GM18526 (cell line): ENCODE results near the gene ECT2L.

Experiments used
- POLR2A ChIP-seq: IDR thresholded peaks from 3 replicates; pipeline ENCODE4 v1.6.1; 2011; ENCODE audit not compliant: insufficient read length; ENCODE audit errors: extremely low read depth

ECT2L gene

DNA sequence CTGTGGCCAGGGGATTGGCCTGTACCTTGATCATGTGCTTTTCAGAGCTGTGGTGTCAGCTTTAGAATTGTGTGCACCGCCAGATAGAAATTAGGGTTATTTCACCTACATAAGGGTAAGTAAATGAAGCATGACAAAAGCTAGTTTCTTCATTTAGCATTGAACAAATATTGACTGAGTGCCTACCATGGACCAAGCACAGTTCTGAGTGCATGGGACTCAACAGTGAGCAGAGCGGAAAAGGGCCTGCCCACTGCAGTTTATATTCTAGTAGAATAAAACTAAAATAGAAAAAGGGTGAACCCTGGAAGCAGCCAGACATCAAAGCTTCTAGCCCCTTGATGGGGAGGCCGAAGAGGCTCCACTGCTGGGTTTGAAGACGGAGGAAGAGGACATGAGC is 25.6 kb downstream of the ECT2L start:
- no peak for TF ChIP-seq POLR2A

DNA sequence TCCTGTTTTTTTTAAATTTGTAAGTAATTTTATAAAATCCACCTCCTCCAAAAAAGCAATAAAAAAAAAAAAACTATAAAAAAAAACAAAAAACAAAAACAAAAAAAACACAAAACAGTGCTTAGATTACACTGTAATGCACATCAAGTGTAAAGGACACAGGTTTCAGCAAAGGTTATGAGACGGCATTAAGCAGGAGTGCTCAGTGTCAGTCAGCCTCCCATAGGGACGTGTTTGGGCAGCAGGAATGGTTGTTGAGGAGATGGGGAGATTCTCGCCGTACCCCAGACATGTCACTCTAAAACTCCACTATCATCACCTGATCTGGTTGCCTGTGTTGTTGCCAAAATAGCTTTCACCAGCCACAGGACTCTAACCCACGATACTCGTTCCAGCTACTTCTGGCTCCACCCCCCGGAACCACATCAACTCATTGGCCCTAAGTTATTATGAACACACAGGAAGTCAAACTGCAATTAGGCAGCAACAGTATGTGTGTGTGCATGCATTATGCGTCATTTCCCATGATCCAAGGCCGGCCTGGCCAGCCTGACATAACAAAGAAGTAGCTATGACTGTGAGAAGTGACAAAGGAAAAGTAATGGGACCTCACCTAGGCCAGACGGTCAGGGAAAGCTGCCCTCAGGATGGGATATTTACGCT is 28.7 kb downstream of the ECT2L start:
- TF ChIP-seq POLR2A = no peak

DNA sequence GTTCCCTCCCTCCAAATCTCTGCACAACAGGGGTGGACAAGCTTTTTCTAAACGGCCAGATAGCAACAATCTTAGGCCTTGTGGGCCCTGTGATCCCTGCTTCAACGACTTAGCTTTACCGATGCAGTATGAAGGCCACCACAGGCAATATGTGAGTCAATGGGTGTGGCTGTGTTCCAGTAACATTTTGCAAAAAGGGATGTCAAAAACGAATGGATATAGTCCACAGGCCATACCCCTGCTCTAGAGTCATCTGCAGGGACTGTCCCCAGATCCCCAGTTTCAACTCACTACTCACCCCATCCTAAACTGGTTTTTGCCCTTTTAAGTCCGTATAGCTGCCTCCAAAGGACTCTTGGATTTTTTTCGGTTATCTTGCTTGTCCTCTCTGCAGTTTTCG is 34.4 kb downstream of the ECT2L start:
- TF ChIP-seq POLR2A = no peak

DNA sequence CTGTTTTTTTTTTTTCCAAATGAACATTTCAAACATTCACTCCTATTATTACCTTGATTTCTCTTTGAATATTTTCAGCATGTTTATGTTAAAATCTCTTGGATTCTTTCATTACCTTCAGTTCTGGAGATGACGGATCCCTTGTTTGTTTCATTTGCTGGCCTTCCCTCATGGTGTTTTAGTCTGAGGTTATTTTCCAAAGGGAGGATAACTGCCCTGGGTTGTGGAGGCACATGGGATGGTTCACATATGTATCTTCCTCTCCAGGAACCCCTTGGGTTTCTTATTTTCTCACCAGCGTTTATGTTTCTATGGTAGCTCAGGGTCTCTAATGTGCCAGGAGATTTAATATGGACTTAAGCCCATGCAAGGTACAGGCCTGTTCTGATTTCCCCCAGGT is 36.3 kb downstream of the ECT2L start:
- TF ChIP-seq POLR2A = no peak

DNA sequence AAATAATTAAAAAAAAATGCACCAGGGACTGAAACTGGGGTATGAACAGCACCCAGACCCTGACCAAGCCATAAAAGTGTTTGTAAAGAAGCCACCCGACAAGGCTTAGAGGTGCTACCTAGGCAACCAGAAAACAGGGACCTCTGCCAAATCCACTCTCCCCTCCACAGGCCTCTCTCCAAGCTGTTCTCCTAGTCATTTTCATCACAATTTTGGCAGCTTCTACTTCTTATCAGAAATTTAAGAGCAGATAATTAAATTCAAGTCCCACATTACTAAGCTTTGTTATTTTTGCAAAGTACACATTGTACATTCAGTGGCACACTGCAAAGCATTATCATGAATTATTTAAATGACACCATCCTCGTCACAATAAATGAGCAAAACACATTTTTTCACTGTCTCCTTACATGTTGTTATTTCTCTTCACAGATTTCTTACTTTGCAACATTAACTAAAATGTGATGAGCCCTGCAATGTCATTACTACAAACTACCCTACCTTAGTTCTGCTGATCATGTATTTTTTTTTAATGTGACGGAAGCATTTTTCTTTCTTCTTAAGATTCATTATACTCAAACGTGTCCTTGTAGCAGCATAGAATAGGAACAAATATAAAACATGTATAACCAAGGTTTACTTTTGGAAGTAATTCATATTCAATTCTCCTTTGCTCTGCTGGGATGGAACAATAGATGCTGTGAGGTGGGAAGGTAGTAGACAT is 38.1 kb downstream of the ECT2L start:
- no peak for TF ChIP-seq POLR2A

DNA sequence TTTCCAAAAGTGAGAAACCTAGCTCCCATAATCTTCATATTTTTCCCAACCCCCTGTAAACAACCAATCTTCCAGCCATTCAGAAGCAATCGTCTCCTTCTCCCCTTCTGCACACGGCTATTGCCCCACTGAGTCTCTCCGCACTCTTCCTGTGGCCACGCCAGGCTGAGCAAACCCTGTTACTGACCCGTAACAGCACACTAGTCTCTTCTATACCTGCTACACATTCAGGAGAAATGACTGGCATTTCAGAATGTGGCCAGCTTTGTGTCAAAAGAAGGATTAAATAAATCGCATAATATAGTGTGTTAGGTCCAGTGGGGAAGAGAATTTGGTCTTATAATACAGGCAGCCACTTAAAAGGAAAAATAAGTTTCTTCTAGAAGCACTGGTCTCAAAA is 41.4 kb downstream of the ECT2L start:
- TF ChIP-seq POLR2A = no peak

DNA sequence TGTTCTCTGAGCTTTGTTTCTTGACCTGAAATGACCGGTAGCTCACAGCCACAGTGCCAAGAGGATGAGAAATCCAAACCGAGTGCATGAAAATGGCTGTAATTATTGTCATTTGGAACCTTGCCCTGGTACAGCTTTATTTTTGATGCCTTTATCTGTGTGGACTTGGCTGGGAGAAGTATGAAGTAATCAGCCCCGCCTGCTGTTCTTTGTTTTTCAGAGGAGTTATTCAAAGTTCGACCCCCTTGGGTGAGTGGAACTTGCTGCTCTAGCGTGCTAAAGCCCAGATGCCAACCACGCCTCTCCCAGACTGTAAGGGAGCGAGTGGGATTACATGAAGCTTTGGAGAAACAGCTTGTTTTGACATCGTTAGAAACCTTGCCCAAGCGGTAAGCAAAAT is 48.3 kb downstream of the ECT2L start:
- TF ChIP-seq POLR2A = no peak

DNA sequence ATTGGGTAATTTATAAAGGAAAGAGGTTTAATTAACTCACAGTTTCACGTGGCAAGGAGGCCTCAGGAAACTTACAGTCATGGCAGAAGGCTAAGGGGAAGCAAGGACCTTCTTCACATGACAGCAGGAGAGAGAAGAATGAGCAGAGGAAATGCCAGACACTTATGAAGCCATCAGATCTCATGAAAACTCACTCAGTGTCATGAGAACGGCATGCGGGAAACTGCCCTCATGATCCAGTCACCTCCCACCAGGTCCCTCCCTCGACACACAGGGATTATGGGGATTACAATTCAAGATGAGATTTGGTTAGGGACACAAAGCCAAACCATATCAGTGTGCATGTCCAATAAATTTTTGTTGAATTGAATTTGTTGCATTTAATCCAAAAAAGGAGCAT is 52.0 kb downstream of the ECT2L start:
- no peak for TF ChIP-seq POLR2A

DNA sequence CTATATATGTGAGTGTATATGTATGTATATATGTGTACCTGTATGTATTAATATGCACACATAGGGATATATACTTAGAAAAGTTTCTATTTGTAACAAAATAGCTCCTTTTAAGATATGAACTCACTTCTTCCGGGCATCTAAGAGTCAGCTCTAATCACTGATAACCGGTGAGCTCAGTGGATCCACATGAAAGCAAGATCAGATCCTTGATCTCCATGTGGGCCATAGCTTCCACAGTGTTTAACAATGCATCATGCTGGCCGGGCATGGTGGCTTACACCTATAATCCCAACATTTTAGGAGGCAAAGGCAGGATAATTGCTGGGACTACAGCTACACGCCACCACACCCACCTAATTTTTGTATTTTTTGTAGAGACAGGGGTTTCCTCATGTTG is 52.6 kb downstream of the ECT2L start:
- TF ChIP-seq POLR2A = no peak

DNA sequence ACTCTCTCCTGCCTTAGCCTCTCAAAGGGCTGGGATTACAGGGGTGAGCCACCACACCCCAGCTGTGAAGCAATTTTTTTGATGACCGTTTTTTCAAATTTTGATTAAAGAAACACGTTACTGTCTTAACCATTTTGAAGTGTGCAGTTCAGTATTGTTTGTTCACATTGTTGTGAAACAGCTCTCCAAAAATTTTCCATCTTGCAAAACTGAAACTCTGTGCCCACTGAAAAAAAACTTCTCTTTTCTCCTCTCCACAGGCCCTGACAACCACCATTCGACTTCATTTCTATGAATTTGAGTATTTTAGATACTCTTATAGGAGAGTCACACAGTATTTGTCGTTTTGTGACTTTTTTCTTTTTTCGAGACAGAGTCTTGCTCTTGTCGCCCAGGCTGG is 53.9 kb downstream of the ECT2L start:
- no peak for TF ChIP-seq POLR2A

DNA sequence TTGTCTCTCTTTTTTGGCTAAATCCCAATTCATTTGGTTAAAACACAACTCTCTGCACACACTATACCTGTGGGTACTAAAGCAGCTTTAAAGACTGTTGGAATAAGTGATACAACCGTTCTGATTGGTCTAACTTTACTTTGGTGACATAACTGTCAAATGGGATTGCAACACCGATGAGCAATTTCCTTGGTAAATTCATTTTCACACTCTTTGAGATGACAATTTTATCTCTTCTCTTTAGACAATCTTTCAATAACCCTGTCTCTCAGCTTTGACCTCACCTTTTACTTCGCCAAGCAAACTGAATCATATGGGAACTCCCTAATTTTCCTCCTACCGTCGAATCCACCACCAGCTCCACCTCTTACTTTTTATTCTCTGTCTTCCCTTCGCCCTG is 60.8 kb downstream of the ECT2L start:
- no peak for TF ChIP-seq POLR2A

DNA sequence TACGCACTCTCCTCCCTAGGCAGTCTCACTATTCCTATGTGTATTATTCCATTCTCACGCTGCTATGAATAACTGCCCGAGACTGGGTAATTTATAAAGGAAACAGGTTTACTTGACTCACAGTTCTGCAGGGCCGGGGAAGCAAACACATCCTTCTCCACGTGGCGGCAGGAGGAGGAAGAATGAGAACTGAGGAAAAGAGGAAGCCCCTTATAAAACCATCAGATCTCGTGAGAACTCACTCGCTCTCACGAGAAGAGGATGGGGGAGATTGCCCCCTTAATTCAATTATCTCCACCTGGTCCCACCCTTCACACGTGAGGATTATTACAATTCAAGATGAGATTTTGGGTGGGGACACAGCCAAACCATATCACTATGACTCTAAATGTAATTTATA is 61.9 kb downstream of the ECT2L start:
- no peak for TF ChIP-seq POLR2A

DNA sequence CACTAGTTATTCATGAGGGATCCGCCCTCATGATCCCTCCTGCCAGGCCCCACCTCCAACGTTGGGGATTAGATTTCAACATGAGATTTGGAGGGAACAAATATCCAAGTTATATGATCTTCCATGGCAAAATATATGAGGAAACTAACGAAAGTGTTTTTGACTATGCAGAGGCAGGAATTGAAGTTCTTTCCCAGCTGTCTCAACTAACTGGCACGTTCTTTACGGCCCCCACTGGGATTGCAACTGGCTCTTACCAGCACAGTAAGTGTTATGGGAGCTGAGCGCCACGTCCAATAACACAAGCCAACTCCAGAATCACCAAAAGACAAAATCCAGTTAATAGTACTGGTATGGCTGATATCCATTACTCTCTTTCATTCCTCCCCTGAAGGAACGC is 66.6 kb downstream of the ECT2L start:
- TF ChIP-seq POLR2A = no peak

DNA sequence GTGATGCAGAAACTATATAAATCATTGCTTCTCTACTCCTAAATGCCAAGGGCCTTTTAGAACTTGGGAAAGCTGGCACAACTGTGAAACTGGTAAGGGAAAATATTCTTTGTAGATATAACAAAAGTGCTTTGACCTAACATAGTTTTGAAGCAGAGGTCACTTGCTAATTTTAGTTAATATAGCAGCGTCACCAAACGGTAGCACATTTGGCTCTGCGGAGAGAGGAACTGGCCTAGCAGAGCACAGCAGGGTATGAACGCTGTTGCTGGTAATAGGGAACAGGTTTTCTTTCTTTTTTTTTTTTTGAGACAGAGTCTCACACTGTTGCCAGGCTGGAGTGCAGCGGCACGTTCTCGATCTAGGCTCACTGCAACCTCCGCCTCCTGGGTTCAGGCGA is 67.4 kb downstream of the ECT2L start:
- no peak for TF ChIP-seq POLR2A

DNA sequence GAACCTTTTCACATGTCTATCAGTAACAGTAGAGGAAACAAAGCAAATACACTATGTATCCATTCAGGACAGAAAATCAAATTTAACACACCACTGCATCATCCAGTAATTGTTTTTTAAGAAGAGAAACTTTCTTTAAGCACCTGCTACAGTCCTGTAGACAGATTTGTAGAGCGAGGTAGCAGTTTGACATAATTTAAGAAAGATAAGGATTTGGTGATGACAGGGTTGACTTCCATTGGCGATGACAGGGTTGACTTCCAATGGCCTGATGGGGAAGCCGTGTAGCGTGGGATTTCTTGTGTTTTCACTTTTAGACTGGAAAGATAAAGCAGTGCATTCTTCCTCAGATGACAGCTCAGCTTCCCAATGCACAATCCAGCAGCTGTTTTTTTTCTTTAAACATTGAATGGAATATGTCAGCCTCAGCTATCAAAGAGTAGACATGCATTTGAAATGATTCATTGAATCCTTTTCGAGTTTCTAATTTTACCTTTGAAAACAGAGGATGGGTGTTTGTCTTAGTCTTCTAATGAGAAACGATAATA is 68.5 kb downstream of the ECT2L start:
- TF ChIP-seq POLR2A = no peak

DNA sequence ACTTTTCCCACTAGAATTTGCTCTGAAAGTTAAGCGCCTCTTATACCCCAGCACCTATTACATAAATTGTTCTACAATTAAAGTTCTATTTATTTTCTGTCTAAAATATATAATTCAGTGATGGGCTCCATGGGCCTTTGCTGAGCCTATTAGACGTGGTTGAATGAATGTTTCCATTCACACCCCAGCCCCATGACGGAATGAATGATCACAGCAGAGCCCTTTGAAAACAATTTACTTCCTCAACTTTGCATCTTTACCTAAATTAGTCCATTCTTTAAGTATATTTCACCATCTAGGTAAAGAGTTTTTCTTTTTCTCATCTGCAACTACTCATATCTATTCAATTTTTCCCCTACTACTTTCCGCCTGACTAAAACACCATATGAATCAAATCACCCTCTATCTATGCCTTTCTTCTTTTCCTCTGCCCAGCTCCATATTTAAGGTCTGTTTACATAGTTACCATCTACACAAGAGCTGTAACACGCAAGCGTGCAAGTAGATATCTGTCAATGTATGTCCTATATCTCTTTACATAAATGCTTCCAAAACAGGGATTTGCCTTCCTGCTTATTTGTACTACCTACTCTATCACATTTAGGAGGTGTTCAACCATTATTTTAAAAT is 69.7 kb downstream of the ECT2L start:
- TF ChIP-seq POLR2A = no peak
